DOHH2 (cell line): ENCODE results near the gene RPS16.

Source experiments
- H3F3A ChIP-seq: fragments of 200-600 bp; sonication (generic), shearing (Covaris generic); 2 replicates; pipeline ENCODE4 v1.6.0; 2016; ENCODE audit warnings: antibody characterized with exemption, mild to moderate bottlenecking; ENCODE audit not compliant: control insufficient read depth, insufficient read depth
- H3K27ac ChIP-seq: fragments of 200-600 bp; sonication (generic); 2 replicates; pipeline ENCODE4 v1.5.1; 2014; ENCODE audit warnings: low read depth, mild to moderate bottlenecking, low read length, moderate library complexity
- H3K27me3 ChIP-seq: fragments of 200-600 bp; sonication (generic); 2 replicates; pipeline ENCODE4 v1.6.1; 2014; ENCODE audit warnings: mild to moderate bottlenecking, low read length, mixed read lengths; ENCODE audit not compliant: control insufficient read depth
- H3K36me3 ChIP-seq: fragments of 200-600 bp; sonication (generic); 2 replicates; pipeline ENCODE4 v1.6.1; 2014; ENCODE audit warnings: mild to moderate bottlenecking, low read length, moderate library complexity, mixed read lengths; ENCODE audit not compliant: control insufficient read depth
- H3K4me1 ChIP-seq: fragments of 200-600 bp; sonication (generic); 2 replicates; pipeline ENCODE4 v1.6.1; 2014; ENCODE audit warnings: mild to moderate bottlenecking, low read length, mixed read lengths; ENCODE audit not compliant: control insufficient read depth
- H3K4me2 ChIP-seq: fragments of 200-600 bp; sonication (generic); 2 replicates; pipeline ENCODE4 v1.6.0; 2014; ENCODE audit warnings: mild to moderate bottlenecking, low read length, moderate library complexity
- H3K4me3 ChIP-seq: fragments of 200-600 bp; sonication (generic); 2 replicates; pipeline ENCODE4 v1.5.1; 2014; ENCODE audit warnings: mild to moderate bottlenecking, low read length, mixed read lengths
- H3K79me2 ChIP-seq: fragments of 200-600 bp; sonication (generic); 2 replicates; pipeline ENCODE4 v1.6.1; 2014; ENCODE audit warnings: mild to moderate bottlenecking, low read length, mixed read lengths; ENCODE audit not compliant: control insufficient read depth
- H3K9me2 ChIP-seq: fragments of 200-600 bp; sonication (generic); replicated peaks from 2 replicates; pipeline ENCODE4 v1.6.1; 2014; ENCODE audit warnings: mild to moderate bottlenecking, low read length, mixed read lengths; ENCODE audit not compliant: control insufficient read depth
- H3K9me3 ChIP-seq: fragments of 200-600 bp; sonication (generic); 2 replicates; pipeline ENCODE4 v1.6.1; 2014; ENCODE audit warnings: antibody characterized with exemption, low read length, mixed read lengths; ENCODE audit not compliant: control insufficient read depth, insufficient read depth
- H4K20me1 ChIP-seq: fragments of 200-600 bp; sonication (generic); 2 replicates; pipeline ENCODE4 v1.6.0; 2014; ENCODE audit warnings: low read depth, mild to moderate bottlenecking, antibody characterized with exemption, low read length, moderate library complexity; ENCODE audit not compliant: control insufficient read depth, insufficient read depth
- EZH2phosphoT487 ChIP-seq: fragments of 200-600 bp; sonication (generic); IDR thresholded peaks from 2 replicates; pipeline ENCODE4 v1.6.1; 2017; ENCODE audit warnings: borderline replicate concordance, mild to moderate bottlenecking, antibody characterized with exemption, low read length, moderate library complexity, mixed read lengths
- TF ChIP-seq, protein P1 (sequence below): fragments of 200-600 bp; sonication (generic); IDR thresholded peaks from one replicate; pipeline ENCODE4 v1.5.1; 2014; ENCODE audit warnings: antibody characterized with exemption, mild to moderate bottlenecking, low read depth, low read length; ENCODE audit not compliant: poor library complexity, severe bottlenecking

The RPS16 gene

DNA sequence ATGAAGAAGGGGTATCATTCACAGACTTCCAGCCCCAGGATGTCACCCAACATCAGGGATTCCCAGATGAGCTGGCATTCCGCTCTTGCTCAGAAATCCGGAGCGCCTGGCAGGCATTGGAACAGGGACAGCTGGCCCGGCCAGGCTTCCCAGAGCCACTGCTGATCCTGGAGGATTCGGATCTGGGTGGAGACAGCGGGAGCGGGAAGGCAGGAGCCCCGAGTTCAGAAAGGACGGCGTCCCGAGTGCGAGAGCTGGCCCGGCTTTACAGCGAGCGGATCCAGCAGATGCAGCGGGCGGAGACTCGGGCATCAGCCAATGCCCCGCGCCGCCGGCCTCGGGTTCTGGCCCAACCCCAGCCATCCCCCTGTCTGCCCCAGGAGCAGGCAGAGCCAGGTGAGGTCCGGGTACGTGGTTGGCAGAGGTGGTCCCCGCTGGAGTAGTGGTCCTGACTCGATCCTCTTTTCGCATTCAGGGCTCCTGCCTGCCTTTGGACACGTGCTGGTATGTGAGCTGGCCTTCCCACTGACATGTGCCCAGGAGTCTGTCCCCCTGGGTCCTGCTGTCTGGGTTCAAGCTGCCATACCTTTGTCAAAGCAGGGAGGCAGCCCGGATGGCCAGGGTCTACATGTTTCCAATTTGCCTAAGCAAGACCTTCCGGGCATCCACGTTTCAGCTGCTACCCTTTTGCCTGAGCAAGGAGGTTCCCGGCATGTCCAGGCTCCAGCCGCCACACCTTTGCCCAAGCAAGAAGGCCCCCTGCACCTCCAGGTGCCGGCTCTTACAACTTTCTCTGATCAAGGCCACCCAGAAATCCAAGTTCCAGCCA is 12.3 kb downstream of the RPS16 start:
- no peaks in the 10 kb centered on the region for H3K27me3 ChIP-seq
- no peaks in the 10 kb centered on the region for H3K9me2 ChIP-seq
- H3K4me2 ChIP-seq = no peak overlapping the region
- TF ChIP-seq, protein P1, sequence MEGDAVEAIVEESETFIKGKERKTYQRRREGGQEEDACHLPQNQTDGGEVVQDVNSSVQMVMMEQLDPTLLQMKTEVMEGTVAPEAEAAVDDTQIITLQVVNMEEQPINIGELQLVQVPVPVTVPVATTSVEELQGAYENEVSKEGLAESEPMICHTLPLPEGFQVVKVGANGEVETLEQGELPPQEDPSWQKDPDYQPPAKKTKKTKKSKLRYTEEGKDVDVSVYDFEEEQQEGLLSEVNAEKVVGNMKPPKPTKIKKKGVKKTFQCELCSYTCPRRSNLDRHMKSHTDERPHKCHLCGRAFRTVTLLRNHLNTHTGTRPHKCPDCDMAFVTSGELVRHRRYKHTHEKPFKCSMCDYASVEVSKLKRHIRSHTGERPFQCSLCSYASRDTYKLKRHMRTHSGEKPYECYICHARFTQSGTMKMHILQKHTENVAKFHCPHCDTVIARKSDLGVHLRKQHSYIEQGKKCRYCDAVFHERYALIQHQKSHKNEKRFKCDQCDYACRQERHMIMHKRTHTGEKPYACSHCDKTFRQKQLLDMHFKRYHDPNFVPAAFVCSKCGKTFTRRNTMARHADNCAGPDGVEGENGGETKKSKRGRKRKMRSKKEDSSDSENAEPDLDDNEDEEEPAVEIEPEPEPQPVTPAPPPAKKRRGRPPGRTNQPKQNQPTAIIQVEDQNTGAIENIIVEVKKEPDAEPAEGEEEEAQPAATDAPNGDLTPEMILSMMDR = no peak
- no peak for TF ChIP-seq EZH2phosphoT487
- H3K4me1 ChIP-seq = no peaks in the 10 kb centered on the region
- H3K36me3 ChIP-seq = peaks cover 9% of the 10 kb centered on the region
- no peaks in the 10 kb centered on the region for H3K79me2 ChIP-seq
- H3K9me3 ChIP-seq = no peaks in the 10 kb centered on the region
- H3K4me3 ChIP-seq = no peak overlapping the region
- H4K20me1 ChIP-seq = no peaks in the 10 kb centered on the region
- no peak overlapping the region for H3K27ac ChIP-seq
- no peaks in the 10 kb centered on the region for H3F3A ChIP-seq

DNA sequence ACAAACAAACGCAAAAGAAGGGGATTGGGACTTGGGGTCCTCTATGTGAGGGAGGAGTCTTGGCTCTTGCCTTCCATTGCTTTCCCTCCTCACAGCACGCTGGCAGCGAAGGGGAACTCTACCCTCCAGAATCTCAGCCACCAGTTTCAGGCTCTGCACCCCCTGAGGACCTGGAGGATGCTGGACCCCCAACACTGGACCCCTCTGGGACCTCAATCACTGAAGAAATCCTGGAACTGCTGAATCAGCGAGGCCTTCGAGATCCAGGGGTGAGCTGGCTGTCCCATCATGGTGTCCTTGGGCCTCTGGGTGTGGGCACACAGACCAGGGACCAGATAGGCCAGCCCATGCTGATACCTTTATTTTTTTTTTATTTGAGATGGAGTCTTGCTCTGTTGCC is 13.7 kb downstream of the RPS16 start:
- no peaks in the 10 kb centered on the region for H3K9me2 ChIP-seq
- no peak overlapping the region for H3K4me2 ChIP-seq
- no peaks in the 10 kb centered on the region for H3K4me1 ChIP-seq
- no peak overlapping the region for H3K4me3 ChIP-seq
- no peak overlapping the region for H3K27ac ChIP-seq
- H3K36me3 ChIP-seq = peaks cover 9% of the 10 kb centered on the region
- TF ChIP-seq EZH2phosphoT487 = no peak
- TF ChIP-seq, protein P1 = no peak
- no peaks in the 10 kb centered on the region for H3F3A ChIP-seq
- H3K79me2 ChIP-seq = no peaks in the 10 kb centered on the region
- H3K9me3 ChIP-seq = no peaks in the 10 kb centered on the region
- no peaks in the 10 kb centered on the region for H4K20me1 ChIP-seq
- H3K27me3 ChIP-seq = no peaks in the 10 kb centered on the region

DNA sequence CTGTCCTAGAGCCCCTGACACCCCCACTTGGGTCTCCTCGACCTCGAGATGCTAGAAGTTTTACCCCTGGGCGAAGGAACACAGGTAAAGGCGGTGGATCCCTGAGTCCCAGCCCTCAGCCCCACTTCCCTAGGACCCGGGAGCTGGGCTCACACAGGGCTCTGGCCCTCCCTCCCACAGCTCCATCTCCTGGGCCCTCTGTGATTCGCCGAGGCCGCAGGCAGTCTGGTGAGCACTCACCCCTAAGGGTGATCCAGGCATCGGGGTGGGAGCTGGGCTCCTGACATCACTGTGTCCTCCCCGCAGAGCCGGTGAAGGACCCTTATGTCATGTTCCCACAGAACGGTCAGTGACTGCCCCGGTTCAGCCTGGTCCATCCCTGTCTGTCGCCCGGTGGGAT is 15.0 kb downstream of the RPS16 start:
- Histone ChIP-seq H3K36me3 (peaks cover 9% of the 10 kb centered on the region), H3K27me3 (no peaks in the 10 kb centered on the region), H3K4me2 (no peak overlapping the region), H3K4me1 (no peaks in the 10 kb centered on the region), H3K27ac (no peak overlapping the region), H3K4me3 (no peak overlapping the region), H3K79me2 (no peaks in the 10 kb centered on the region), H3F3A (no peaks in the 10 kb centered on the region), H3K9me3 (no peaks in the 10 kb centered on the region), H4K20me1 (no peaks in the 10 kb centered on the region), H3K9me2 (no peaks in the 10 kb centered on the region)
- TF ChIP-seq, protein P1 = no peak
- TF ChIP-seq EZH2phosphoT487 = no peak
